Duodenal mucosa (tissue), 2 donors: Measurements from ENCODE around the gene TSPAN11.

Experiments used
- H3K27ac ChIP-seq: one replicate; pipeline ENCODE4 v1.7.0; 2013; ENCODE audit warnings: low read depth, low read length
- H3K27me3 ChIP-seq, 2 donors: one replicate each; pipeline ENCODE4 v1.7.0; 2013; ENCODE audit warnings: low read length in 2 of 2, control low read depth in 1 of 2; ENCODE audit not compliant: insufficient read depth in 2 of 2, control insufficient read depth in 1 of 2
- H3K36me3 ChIP-seq, 2 donors: one replicate each; pipeline ENCODE4 v1.7.0; 2013; ENCODE audit warnings: low read length in 2 of 2, control low read depth in 1 of 2; ENCODE audit not compliant: insufficient read depth in 2 of 2, control insufficient read depth in 1 of 2
- H3K4me1 ChIP-seq, 2 donors: one replicate each; pipeline ENCODE4 v1.7.0; 2013; ENCODE audit warnings: low read length in 2 of 2, control low read depth in 1 of 2; ENCODE audit not compliant: insufficient read depth in 2 of 2, control insufficient read depth in 1 of 2
- H3K4me3 ChIP-seq, 2 donors: one replicate each; pipeline ENCODE4 v1.7.0; 2013; ENCODE audit warnings: low read length in 2 of 2, low read depth in 1 of 2
- H3K9ac ChIP-seq, 2 donors: one replicate each; pipeline ENCODE4 v1.7.0; 2013; ENCODE audit warnings: low read length in 2 of 2, low read depth in 1 of 2
- H3K9me3 ChIP-seq, 2 donors: one replicate each; pipeline ENCODE4 v1.7.0; 2013; ENCODE audit warnings: low read length in 2 of 2, control low read depth in 1 of 2; ENCODE audit not compliant: control insufficient read depth in 1 of 2

TSPAN11 gene

GRCh38 chr12:30932881-30933280 is 6.3 kb downstream of the TSPAN11 start:
- no peaks in the 10 kb centered on the region for H3K36me3 ChIP-seq
- H3K27ac ChIP-seq = no peak overlapping the region
- peaks cover 0 to 4% of the 10 kb centered on the region in 2 donors for H3K4me1 ChIP-seq
- peaks cover 1 to 13% of the 10 kb centered on the region in 2 donors for H3K27me3 ChIP-seq
- H3K4me3 ChIP-seq = no peak overlapping the region
- H3K9me3 ChIP-seq = no peaks in the 10 kb centered on the region
- no peak overlapping the region for H3K9ac ChIP-seq

GRCh38 chr12:30934811-30935210 is 8.3 kb downstream of the TSPAN11 start:
- Histone ChIP-seq H3K9me3 (no peaks in the 10 kb centered on the region), H3K9ac (no peak overlapping the region), H3K27me3 (peaks cover 0 to 2% of the 10 kb centered on the region in 2 donors), H3K36me3 (no peaks in the 10 kb centered on the region), H3K4me3 (no peak overlapping the region), H3K27ac (no peak overlapping the region), H3K4me1 (no peaks in the 10 kb centered on the region)

GRCh38 chr12:30936036-30936435 is 9.5 kb downstream of the TSPAN11 start:
- no peaks in the 10 kb centered on the region for H3K27me3 ChIP-seq
- no peak overlapping the region for H3K27ac ChIP-seq
- H3K4me1 ChIP-seq = no peaks in the 10 kb centered on the region
- no peak overlapping the region for H3K4me3 ChIP-seq
- H3K36me3 ChIP-seq = no peaks in the 10 kb centered on the region
- H3K9me3 ChIP-seq = no peaks in the 10 kb centered on the region
- no peak overlapping the region for H3K9ac ChIP-seq

GRCh38 chr12:30939234-30939633 is 12.7 kb downstream of the TSPAN11 start:
- no peak overlapping the region for H3K27ac ChIP-seq
- H3K9me3 ChIP-seq = no peaks in the 10 kb centered on the region
- H3K4me3 ChIP-seq = no peak overlapping the region
- no peaks in the 10 kb centered on the region for H3K36me3 ChIP-seq
- no peaks in the 10 kb centered on the region for H3K27me3 ChIP-seq
- H3K9ac ChIP-seq = no peak overlapping the region
- no peaks in the 10 kb centered on the region for H3K4me1 ChIP-seq

GRCh38 chr12:30942486-30942885 is 15.9 kb downstream of the TSPAN11 start:
- Histone ChIP-seq H3K27ac (no peak overlapping the region), H3K9me3 (no peaks in the 10 kb centered on the region), H3K36me3 (no peaks in the 10 kb centered on the region), H3K4me3 (no peak overlapping the region), H3K9ac (no peak overlapping the region), H3K4me1 (no peaks in the 10 kb centered on the region), H3K27me3 (no peaks in the 10 kb centered on the region)

- no peaks in the 10 kb centered on the region for H3K36me3 ChIP-seq
- H3K27me3 ChIP-seq = no peaks in the 10 kb centered on the region
- no peak overlapping the region for H3K4me3 ChIP-seq
- no peak overlapping the region for H3K27ac ChIP-seq
- H3K9ac ChIP-seq = no peak overlapping the region
- no peaks in the 10 kb centered on the region for H3K9me3 ChIP-seq
- no peaks in the 10 kb centered on the region for H3K4me1 ChIP-seq
Measured at GRCh38 chr12:30942936-30943335, 16.4 kb downstream of the TSPAN11 start.

- Histone ChIP-seq H3K27me3 (no peaks in the 10 kb centered on the region), H3K36me3 (no peaks in the 10 kb centered on the region), H3K4me1 (no peaks in the 10 kb centered on the region), H3K4me3 (no peak overlapping the region), H3K27ac (no peak overlapping the region), H3K9ac (no peak overlapping the region), H3K9me3 (no peaks in the 10 kb centered on the region)
Measured at GRCh38 chr12:30945443-30946164, 19.1 kb downstream of the TSPAN11 start.

GRCh38 chr12:30952015-30952414 is 25.5 kb downstream of the TSPAN11 start:
- Histone ChIP-seq H3K27me3 (no peaks in the 10 kb centered on the region), H3K4me3 (no peak overlapping the region), H3K27ac (no peak overlapping the region), H3K9ac (no peak overlapping the region), H3K9me3 (no peaks in the 10 kb centered on the region), H3K4me1 (no peaks in the 10 kb centered on the region), H3K36me3 (no peaks in the 10 kb centered on the region)

GRCh38 chr12:30953257-30953656 is 26.7 kb downstream of the TSPAN11 start:
- no peak overlapping the region for H3K27ac ChIP-seq
- H3K27me3 ChIP-seq = no peaks in the 10 kb centered on the region
- H3K4me3 ChIP-seq = no peak overlapping the region
- H3K9me3 ChIP-seq = no peaks in the 10 kb centered on the region
- no peaks in the 10 kb centered on the region for H3K36me3 ChIP-seq
- H3K4me1 ChIP-seq = no peaks in the 10 kb centered on the region
- no peak overlapping the region for H3K9ac ChIP-seq

- no peak overlapping the region for H3K9ac ChIP-seq
- H3K4me1 ChIP-seq = no peaks in the 10 kb centered on the region
- H3K27ac ChIP-seq = no peak overlapping the region
- no peaks in the 10 kb centered on the region for H3K9me3 ChIP-seq
- no peaks in the 10 kb centered on the region for H3K27me3 ChIP-seq
- H3K4me3 ChIP-seq = no peak overlapping the region
- H3K36me3 ChIP-seq = no peaks in the 10 kb centered on the region
Measured at GRCh38 chr12:30953951-30954751, 27.6 kb downstream of the TSPAN11 start.
